SK-N-SH treated with all-trans-retinoic acid at 6 μM for 48 hours (cell line): ENCODE results near the gene EXOC3.

ENCODE experiments used
- ATAC-seq: fragments of 200-7000 bp; cut with Tn5 transposase; 3 replicates; pipeline ENCODE4 v1.9.1; 2020; ENCODE audit warnings: mild to moderate bottlenecking, moderate library complexity
- BACH2 ChIP-seq: fragments of 250-450 bp; sonication (Bioruptor Pico); IDR thresholded peaks from 2 replicates; pipeline ENCODE4 v1.9.0; 2021; ENCODE audit warnings: mild to moderate bottlenecking, borderline replicate concordance
- CSDC2 ChIP-seq: fragments of 250-450 bp; sonication (Bioruptor Pico); IDR thresholded peaks from 2 replicates; pipeline ENCODE4 v1.5.0; 2020; ENCODE audit warnings: mild to moderate bottlenecking, moderate library complexity
- GLIS3 ChIP-seq: fragments of 250-450 bp; sonication (Bioruptor Pico); IDR thresholded peaks from 2 replicates; pipeline ENCODE4 v1.5.0; 2020; ENCODE audit warnings: mild to moderate bottlenecking, moderate library complexity
- PPARA ChIP-seq: fragments of 250-450 bp; sonication (Bioruptor Pico); IDR thresholded peaks from 2 replicates; pipeline ENCODE4 v1.5.0; 2020; ENCODE audit warnings: mild to moderate bottlenecking, borderline replicate concordance
- RARB ChIP-seq: fragments of 250-450 bp; sonication (Bioruptor Pico); IDR thresholded peaks from 2 replicates; pipeline ENCODE4 v1.8.0; 2021; ENCODE audit warnings: mild to moderate bottlenecking, moderate library complexity
- SNAI2 ChIP-seq: fragments of 250-450 bp; sonication (Bioruptor Pico); IDR thresholded peaks from 2 replicates; pipeline ENCODE4 v1.5.0; 2020; ENCODE audit warnings: mild to moderate bottlenecking, moderate library complexity
- TCF4 ChIP-seq: fragments of 250-450 bp; sonication (Bioruptor Pico); IDR thresholded peaks from 2 replicates; pipeline ENCODE4 v1.8.0; 2021; ENCODE audit warnings: mild to moderate bottlenecking, moderate library complexity, borderline replicate concordance
- TOX ChIP-seq: fragments of 250-450 bp; sonication (Bioruptor Pico); IDR thresholded peaks from 2 replicates; pipeline ENCODE4 v1.8.0; 2021; ENCODE audit warnings: mild to moderate bottlenecking, moderate library complexity, borderline replicate concordance
- ZC3H10 ChIP-seq: fragments of 250-450 bp; sonication (Bioruptor Pico); IDR thresholded peaks from 2 replicates; pipeline ENCODE4 v1.5.1; 2021; ENCODE audit warnings: mild to moderate bottlenecking, moderate library complexity
- ZFP3 ChIP-seq: fragments of 250-450 bp; sonication (Bioruptor Pico); IDR thresholded peaks from 2 replicates; pipeline ENCODE4 v1.5.0; 2020; ENCODE audit warnings: mild to moderate bottlenecking, moderate library complexity
- ZFP30 ChIP-seq: fragments of 450-650 bp; formaldehyde crosslinking; IDR thresholded peaks from 2 replicates; pipeline ENCODE4 v1.5.0; 2022; ENCODE audit warnings: mild to moderate bottlenecking, moderate library complexity
- ZNF8 ChIP-seq: fragments of 450-650 bp; formaldehyde crosslinking; IDR thresholded peaks from 2 replicates; pipeline ENCODE4 v1.5.0; 2020; ENCODE audit warnings: mild to moderate bottlenecking, moderate library complexity
- TF ChIP-seq, protein P1 (sequence below): fragments of 250-450 bp; sonication (Bioruptor Pico); IDR thresholded peaks from 2 replicates; pipeline ENCODE4 v1.5.0; 2020; ENCODE audit warnings: mild to moderate bottlenecking, moderate library complexity
- TF ChIP-seq, protein P2 (sequence below): fragments of 250-450 bp; sonication (Bioruptor Pico); IDR thresholded peaks from 2 replicates; pipeline ENCODE4 v1.5.1; 2020; ENCODE audit warnings: low read depth, mild to moderate bottlenecking, moderate library complexity
- TF ChIP-seq, protein P3 (sequence below): fragments of 250-450 bp; sonication (Bioruptor Pico); IDR thresholded peaks from 2 replicates; pipeline ENCODE4 v1.8.0; 2021; ENCODE audit warnings: low read depth, mild to moderate bottlenecking, moderate library complexity, borderline replicate concordance
- TF ChIP-seq, protein P4 (sequence below): fragments of 250-450 bp; sonication (Bioruptor Pico); IDR thresholded peaks from 2 replicates; pipeline ENCODE4 v1.5.1; 2021; ENCODE audit warnings: mild to moderate bottlenecking, moderate library complexity
- TF ChIP-seq, protein P5 (sequence below): fragments of 250-450 bp; sonication (Bioruptor Pico); IDR thresholded peaks from 2 replicates; pipeline ENCODE4 v1.8.0; 2020; ENCODE audit warnings: mild to moderate bottlenecking, moderate library complexity, borderline replicate concordance

EXOC3 gene

DNA sequence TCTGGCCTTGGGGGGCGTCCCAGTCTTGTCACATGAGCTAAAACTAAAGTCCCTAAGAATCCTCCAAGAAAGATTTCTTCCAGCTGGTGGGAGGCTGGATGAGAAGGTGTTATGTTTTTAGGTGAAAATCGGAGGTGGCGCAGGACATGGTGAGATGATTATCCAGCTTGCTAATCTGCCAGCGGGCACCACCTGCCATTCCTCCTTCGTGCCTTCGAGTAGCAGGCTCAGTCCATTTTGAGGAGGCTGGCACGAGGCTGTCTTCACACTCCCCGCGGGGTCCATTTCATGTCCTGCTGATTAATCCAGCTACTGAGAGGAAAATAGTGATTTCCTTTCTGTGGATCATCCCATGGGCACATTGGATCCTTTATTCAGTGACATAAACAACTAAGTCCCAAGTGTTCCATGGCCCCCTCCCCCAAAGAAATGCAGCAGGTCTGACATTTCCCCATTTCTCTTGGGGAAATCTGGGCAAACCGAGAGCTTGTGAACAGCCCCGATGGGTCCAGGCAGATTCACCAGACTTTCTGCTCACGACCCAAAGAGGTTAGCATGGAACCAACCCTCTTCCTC is 38.2 kb upstream of the EXOC3 start:
- ATAC-seq = no peak
- TF ChIP-seq, protein P1, sequence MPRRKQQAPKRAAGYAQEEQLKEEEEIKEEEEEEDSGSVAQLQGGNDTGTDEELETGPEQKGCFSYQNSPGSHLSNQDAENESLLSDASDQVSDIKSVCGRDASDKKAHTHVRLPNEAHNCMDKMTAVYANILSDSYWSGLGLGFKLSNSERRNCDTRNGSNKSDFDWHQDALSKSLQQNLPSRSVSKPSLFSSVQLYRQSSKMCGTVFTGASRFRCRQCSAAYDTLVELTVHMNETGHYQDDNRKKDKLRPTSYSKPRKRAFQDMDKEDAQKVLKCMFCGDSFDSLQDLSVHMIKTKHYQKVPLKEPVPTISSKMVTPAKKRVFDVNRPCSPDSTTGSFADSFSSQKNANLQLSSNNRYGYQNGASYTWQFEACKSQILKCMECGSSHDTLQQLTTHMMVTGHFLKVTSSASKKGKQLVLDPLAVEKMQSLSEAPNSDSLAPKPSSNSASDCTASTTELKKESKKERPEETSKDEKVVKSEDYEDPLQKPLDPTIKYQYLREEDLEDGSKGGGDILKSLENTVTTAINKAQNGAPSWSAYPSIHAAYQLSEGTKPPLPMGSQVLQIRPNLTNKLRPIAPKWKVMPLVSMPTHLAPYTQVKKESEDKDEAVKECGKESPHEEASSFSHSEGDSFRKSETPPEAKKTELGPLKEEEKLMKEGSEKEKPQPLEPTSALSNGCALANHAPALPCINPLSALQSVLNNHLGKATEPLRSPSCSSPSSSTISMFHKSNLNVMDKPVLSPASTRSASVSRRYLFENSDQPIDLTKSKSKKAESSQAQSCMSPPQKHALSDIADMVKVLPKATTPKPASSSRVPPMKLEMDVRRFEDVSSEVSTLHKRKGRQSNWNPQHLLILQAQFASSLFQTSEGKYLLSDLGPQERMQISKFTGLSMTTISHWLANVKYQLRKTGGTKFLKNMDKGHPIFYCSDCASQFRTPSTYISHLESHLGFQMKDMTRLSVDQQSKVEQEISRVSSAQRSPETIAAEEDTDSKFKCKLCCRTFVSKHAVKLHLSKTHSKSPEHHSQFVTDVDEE = no peak
- TF ChIP-seq ZNF8 (CRISPR knock-in tag) (no peak), GLIS3 (CRISPR knock-in tag) (no peak), ZFP3 (CRISPR knock-in tag) (no peak)
- TF ChIP-seq, protein P2, sequence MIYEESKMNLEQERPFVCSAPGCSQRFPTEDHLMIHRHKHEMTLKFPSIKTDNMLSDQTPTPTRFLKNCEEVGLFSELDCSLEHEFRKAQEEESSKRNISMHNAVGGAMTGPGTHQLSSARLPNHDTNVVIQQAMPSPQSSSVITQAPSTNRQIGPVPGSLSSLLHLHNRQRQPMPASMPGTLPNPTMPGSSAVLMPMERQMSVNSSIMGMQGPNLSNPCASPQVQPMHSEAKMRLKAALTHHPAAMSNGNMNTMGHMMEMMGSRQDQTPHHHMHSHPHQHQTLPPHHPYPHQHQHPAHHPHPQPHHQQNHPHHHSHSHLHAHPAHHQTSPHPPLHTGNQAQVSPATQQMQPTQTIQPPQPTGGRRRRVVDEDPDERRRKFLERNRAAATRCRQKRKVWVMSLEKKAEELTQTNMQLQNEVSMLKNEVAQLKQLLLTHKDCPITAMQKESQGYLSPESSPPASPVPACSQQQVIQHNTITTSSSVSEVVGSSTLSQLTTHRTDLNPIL (CRISPR knock-in tag) = no peak
- TF ChIP-seq, protein P3, sequence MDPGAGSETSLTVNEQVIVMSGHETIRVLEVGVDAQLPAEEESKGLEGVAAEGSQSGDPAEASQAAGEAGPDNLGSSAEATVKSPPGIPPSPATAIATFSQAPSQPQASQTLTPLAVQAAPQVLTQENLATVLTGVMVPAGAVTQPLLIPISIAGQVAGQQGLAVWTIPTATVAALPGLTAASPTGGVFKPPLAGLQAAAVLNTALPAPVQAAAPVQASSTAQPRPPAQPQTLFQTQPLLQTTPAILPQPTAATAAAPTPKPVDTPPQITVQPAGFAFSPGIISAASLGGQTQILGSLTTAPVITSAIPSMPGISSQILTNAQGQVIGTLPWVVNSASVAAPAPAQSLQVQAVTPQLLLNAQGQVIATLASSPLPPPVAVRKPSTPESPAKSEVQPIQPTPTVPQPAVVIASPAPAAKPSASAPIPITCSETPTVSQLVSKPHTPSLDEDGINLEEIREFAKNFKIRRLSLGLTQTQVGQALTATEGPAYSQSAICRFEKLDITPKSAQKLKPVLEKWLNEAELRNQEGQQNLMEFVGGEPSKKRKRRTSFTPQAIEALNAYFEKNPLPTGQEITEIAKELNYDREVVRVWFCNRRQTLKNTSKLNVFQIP (CRISPR knock-in tag) = no peak
- TF ChIP-seq, protein P4, sequence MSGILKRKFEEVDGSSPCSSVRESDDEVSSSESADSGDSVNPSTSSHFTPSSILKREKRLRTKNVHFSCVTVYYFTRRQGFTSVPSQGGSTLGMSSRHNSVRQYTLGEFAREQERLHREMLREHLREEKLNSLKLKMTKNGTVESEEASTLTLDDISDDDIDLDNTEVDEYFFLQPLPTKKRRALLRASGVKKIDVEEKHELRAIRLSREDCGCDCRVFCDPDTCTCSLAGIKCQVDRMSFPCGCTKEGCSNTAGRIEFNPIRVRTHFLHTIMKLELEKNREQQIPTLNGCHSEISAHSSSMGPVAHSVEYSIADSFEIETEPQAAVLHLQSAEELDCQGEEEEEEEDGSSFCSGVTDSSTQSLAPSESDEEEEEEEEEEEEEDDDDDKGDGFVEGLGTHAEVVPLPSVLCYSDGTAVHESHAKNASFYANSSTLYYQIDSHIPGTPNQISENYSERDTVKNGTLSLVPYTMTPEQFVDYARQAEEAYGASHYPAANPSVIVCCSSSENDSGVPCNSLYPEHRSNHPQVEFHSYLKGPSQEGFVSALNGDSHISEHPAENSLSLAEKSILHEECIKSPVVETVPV = no peak

DNA sequence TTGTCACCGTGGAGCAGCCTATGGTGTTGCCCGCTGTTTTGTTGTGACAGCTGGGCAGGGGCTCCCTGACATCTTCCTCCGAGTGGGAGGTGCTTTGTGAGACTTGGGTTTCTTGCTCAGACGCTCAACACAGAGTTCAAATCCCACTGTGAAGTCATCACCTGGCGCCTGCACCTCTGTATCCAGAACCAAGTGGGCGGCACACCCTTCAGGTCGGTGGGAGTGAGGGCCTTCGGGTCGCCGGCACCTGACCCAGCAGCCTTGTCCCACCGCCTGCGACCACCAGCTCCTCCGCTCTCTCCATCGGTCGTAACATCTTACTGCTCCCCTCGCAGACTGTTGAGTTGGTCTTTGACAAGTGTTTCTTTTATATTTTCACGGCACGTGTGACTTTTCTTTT is 37.6 kb upstream of the EXOC3 start:
- TF ChIP-seq ZFP3 (CRISPR knock-in tag) = no peak
- TF ChIP-seq, protein P4 = no peak
- TF ChIP-seq CSDC2 (CRISPR knock-in tag) = no peak
- TF ChIP-seq TCF4 (CRISPR knock-in tag) = no peak
- no peak for TF ChIP-seq ZFP30
- TF ChIP-seq, protein P1 = no peak
- no peak for TF ChIP-seq PPARA (CRISPR knock-in tag)
- no peak for TF ChIP-seq RARB (CRISPR knock-in tag)
- no peak for TF ChIP-seq SNAI2
- TF ChIP-seq, protein P5, sequence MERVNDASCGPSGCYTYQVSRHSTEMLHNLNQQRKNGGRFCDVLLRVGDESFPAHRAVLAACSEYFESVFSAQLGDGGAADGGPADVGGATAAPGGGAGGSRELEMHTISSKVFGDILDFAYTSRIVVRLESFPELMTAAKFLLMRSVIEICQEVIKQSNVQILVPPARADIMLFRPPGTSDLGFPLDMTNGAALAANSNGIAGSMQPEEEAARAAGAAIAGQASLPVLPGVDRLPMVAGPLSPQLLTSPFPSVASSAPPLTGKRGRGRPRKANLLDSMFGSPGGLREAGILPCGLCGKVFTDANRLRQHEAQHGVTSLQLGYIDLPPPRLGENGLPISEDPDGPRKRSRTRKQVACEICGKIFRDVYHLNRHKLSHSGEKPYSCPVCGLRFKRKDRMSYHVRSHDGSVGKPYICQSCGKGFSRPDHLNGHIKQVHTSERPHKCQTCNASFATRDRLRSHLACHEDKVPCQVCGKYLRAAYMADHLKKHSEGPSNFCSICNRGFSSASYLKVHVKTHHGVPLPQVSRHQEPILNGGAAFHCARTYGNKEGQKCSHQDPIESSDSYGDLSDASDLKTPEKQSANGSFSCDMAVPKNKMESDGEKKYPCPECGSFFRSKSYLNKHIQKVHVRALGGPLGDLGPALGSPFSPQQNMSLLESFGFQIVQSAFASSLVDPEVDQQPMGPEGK = no peak
- no peak for TF ChIP-seq TOX (CRISPR knock-in tag)
- TF ChIP-seq BACH2 (CRISPR knock-in tag) = no peak
- TF ChIP-seq, protein P2 (CRISPR knock-in tag) = no peak
- TF ChIP-seq ZC3H10 (CRISPR knock-in tag) = no peak
- no peak for TF ChIP-seq ZNF8 (CRISPR knock-in tag)
- no peak for ATAC-seq
